Karpas-422 (cell line): ENCODE data around the gene DLD. TPM values are rescaled to one million over a fixed set of nuclear protein-coding genes. Genes with fewer than 3 reads are reported as not detected.
A peak's percentile ranks its signal among the peaks of the same experiment; 100 is the strongest.
"Not testable (repeated sequence)": the region's sequence is repeated elsewhere in the genome, so short reads cannot be mapped to it uniquely, and the experiment has no call there.

Source experiments
- DNase-seq: peaks from one replicate; pipeline ENCODE4 v3.0.0-alpha.2; 2015
- H2AFZ ChIP-seq: fragments of 200-600 bp; sonication (generic); 2 replicates; pipeline ENCODE4 v1.6.1; 2014; ENCODE audit warnings: antibody characterized with exemption, low read length, mixed read lengths
- H3K27ac ChIP-seq: fragments of 200-600 bp; sonication (generic); 2 replicates; pipeline ENCODE4 v1.5.1; 2014; ENCODE audit warnings: mild to moderate bottlenecking, low read length, moderate library complexity
- H3K27me3 ChIP-seq: fragments of 200-600 bp; sonication (generic); 2 replicates; pipeline ENCODE4 v1.6.1; 2014; ENCODE audit warnings: low read length, mixed read lengths
- H3K36me3 ChIP-seq: fragments of 200-600 bp; sonication (generic); 2 replicates; pipeline ENCODE4 v1.6.1; 2014; ENCODE audit warnings: low read length, mixed read lengths; ENCODE audit not compliant: insufficient read depth
- H3K4me1 ChIP-seq: fragments of 200-600 bp; sonication (generic); 2 replicates; pipeline ENCODE4 v1.6.1; 2014; ENCODE audit warnings: mild to moderate bottlenecking, low read length, mixed read lengths
- H3K4me2 ChIP-seq: fragments of 200-600 bp; sonication (generic); 2 replicates; pipeline ENCODE4 v1.6.1; 2014; ENCODE audit warnings: low read length, low read depth, mild to moderate bottlenecking; ENCODE audit not compliant: poor library complexity, severe bottlenecking
- H3K4me3 ChIP-seq: fragments of 200-600 bp; sonication (generic); 2 replicates; pipeline ENCODE4 v1.5.1; 2014; ENCODE audit warnings: mild to moderate bottlenecking, antibody characterized with exemption, low read length, mixed read lengths
- H3K79me2 ChIP-seq: fragments of 200-600 bp; sonication (generic); 2 replicates; pipeline ENCODE4 v1.6.1; 2014; ENCODE audit warnings: mild to moderate bottlenecking, low read length, mixed read lengths
- H3K9ac ChIP-seq: fragments of 200-600 bp; sonication (generic); 2 replicates; pipeline ENCODE4 v1.6.0; 2014; ENCODE audit warnings: low read length
- H3K9me2 ChIP-seq: fragments of 200-600 bp; sonication (generic), shearing (Covaris generic); replicated peaks from 2 replicates; pipeline ENCODE4 v1.6.0; 2014; ENCODE audit warnings: mild to moderate bottlenecking, low read length, moderate library complexity; ENCODE audit not compliant: insufficient read depth
- H3K9me3 ChIP-seq: fragments of 300-700, 200-600 bp; sonication (generic); 2 replicates; pipeline ENCODE4 v1.6.1; 2014; ENCODE audit warnings: low read length, mixed read lengths
- H4K20me1 ChIP-seq: fragments of 200-600 bp; sonication (generic); 2 replicates; pipeline ENCODE4 v1.6.1; 2014; ENCODE audit warnings: mild to moderate bottlenecking, antibody characterized with exemption, low read length, low read depth; ENCODE audit not compliant: insufficient read depth
- total RNA-seq: library from RNA; depleted of rRNA; stranded (reverse); fragments of >200 nt; shearing (Covaris generic); gene quantifications from 2 replicates; pipeline ENCODE4 v1.2.3, GENCODE V29; 2014; ENCODE audit warnings: low replicate concordance; rRNA removed

Gene DLD
- 76.3 and 103 TPM in 2 replicates for total RNA-seq

DNA sequence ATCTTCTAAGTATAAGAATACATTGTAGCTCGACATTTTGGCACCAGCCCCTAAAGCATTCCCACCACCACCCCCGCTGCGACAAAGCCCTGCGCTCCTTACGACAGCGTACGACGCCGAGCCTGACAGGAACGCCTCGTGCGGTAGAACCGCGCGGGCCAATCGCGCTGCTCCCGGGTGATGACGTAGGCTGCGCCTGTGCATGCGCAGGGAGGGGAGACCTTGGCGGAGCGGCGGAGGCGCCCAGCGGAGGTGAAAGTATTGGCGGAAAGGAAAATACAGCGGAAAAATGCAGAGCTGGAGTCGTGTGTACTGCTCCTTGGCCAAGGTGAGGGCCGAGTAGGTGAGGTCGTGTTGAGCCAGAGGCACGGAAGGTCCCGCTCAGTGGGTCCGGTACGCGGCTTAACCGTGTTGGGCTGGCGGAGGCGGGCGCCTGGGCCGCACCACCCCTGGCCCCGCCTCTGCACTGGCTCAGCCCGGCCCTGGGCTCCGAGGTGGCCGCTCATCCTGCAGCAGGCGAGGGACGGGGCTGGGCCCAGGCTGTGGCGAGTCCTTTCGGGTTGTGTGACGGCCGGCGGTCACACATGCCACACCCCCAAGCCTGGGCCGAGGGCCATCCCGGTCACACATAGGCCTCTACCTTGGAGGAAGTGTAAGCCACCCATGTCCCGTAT is at the start of gene DLD:
Gene DLD (plus strand): TSS at position 222 of the 674 bp plus-strand sequence. CDS start 68 bp downstream, at position 290.
- no peaks in the 10 kb centered on the region for H3K9me3 ChIP-seq
- peak within 1 kb of the TSS; percentile 90 for H3K4me2 ChIP-seq
- peaks cover 51% of the 10 kb centered on the region for H3K79me2 ChIP-seq
- no peaks in the 10 kb centered on the region for H3K27me3 ChIP-seq
- H3K9me2 ChIP-seq = no peaks in the 10 kb centered on the region
- H4K20me1 ChIP-seq = 0 out of 2 replicates have a peak, but pooled peaks cover 4% of the 10 kb centered on the region
- H2AFZ ChIP-seq = peak within 1 kb of the TSS; percentile 96
- DNase-seq = peak; percentile 97
- peaks cover 24% of the 10 kb centered on the region; the same call in 1 of the 2 replicates for H3K36me3 ChIP-seq
- H3K9ac ChIP-seq = peak within 1 kb of the TSS; percentile 74
- H3K4me1 ChIP-seq = peaks cover 29% of the 10 kb centered on the region
- peak within 1 kb of the TSS; percentile 91 for H3K4me3 ChIP-seq
- H3K27ac ChIP-seq = peak within 1 kb of the TSS; percentile 39

- DNase-seq = no peak
- Histone ChIP-seq H3K36me3 (no peaks in the 10 kb centered on the region), H3K4me3 (no peak overlapping the region), H3K9me2 (no peaks in the 10 kb centered on the region), H2AFZ (no peak overlapping the region), H3K4me1 (no peaks in the 10 kb centered on the region), H3K4me2 (no peak overlapping the region), H3K27ac (no peak overlapping the region), H4K20me1 (no peaks in the 10 kb centered on the region), H3K9ac (no peak overlapping the region), H3K9me3 (no peaks in the 10 kb centered on the region), H3K27me3 (no peaks in the 10 kb centered on the region), H3K79me2 (no peaks in the 10 kb centered on the region)
These were observed 48.8 kb upstream of the DLD start for GRCh38 chr7:107842213-107842612.

DNA sequence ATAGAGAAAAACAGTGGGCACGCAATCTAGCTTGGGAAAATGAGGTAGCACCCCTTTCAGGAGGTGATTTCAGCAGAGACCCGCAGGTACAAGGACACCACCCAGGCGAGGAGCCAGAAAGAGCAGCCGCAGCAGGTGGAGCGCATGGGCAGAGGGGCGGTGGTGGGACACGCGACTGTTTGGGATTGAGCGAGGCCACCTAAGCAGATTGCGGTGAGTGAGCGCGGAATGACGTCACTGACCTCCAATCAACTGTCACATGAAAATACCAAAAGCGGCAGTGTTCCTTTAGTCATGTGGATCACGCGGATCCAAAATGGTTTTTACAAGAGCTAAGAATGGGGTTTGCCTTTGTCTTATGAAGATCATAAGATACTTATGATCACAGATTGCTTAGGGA is 47.8 kb upstream of the DLD start:
- no peaks in the 10 kb centered on the region for H3K9me2 ChIP-seq
- no peaks in the 10 kb centered on the region for H3K4me1 ChIP-seq
- H3K9ac ChIP-seq = no peak overlapping the region
- no peaks in the 10 kb centered on the region for H3K79me2 ChIP-seq
- DNase-seq = no peak
- no peak overlapping the region for H3K4me3 ChIP-seq
- no peak overlapping the region for H3K27ac ChIP-seq
- no peaks in the 10 kb centered on the region for H3K36me3 ChIP-seq
- H3K4me2 ChIP-seq = no peak overlapping the region
- no peaks in the 10 kb centered on the region for H3K27me3 ChIP-seq
- H4K20me1 ChIP-seq = no peaks in the 10 kb centered on the region
- no peak overlapping the region for H2AFZ ChIP-seq
- no peaks in the 10 kb centered on the region for H3K9me3 ChIP-seq

DNA sequence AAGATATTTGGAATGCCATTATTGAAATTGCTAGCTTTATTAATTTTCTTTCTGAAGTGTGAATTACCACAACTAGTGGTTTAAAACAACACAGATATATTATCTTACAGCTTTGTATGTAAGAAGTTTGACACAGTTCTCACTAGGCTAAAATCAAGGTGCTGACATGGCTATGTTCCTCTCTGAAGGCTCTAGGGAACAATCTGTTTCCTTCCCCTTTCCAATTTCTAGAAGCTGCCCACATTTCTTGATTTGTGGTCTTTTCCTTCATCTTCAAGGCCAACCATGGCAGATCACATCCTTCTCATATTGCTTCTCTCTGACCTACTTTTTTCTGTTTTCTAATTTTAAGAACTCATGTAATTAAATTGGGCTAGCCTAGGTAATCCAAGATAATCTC is 44.7 kb upstream of the DLD start:
- no peaks in the 10 kb centered on the region for H3K9me3 ChIP-seq

GRCh38 chr7:107847168-107847835 is 43.7 kb upstream of the DLD start:
- no peak overlapping the region for H2AFZ ChIP-seq
- H3K4me3 ChIP-seq = no peak overlapping the region
- no peak for DNase-seq
- no peak overlapping the region for H3K27ac ChIP-seq
- H3K4me2 ChIP-seq = no peak overlapping the region
- no peaks in the 10 kb centered on the region for H3K9me2 ChIP-seq
- no peaks in the 10 kb centered on the region for H3K79me2 ChIP-seq
- H3K36me3 ChIP-seq = no peaks in the 10 kb centered on the region
- no peaks in the 10 kb centered on the region for H3K4me1 ChIP-seq
- no peaks in the 10 kb centered on the region for H4K20me1 ChIP-seq
- no peak overlapping the region for H3K9ac ChIP-seq
- no peaks in the 10 kb centered on the region for H3K27me3 ChIP-seq
- H3K9me3 ChIP-seq = no peaks in the 10 kb centered on the region

More for the DNA sequence above, 44.7 kb upstream of the DLD start:
- Histone ChIP-seq H3K9ac (no peak overlapping the region), H4K20me1 (no peaks in the 10 kb centered on the region), H3K27me3 (no peaks in the 10 kb centered on the region), H3K4me2 (no peak overlapping the region), H3K36me3 (no peaks in the 10 kb centered on the region), H3K27ac (no peak overlapping the region), H2AFZ (no peak overlapping the region), H3K79me2 (no peaks in the 10 kb centered on the region), H3K4me1 (no peaks in the 10 kb centered on the region), H3K9me2 (no peaks in the 10 kb centered on the region), H3K4me3 (no peak overlapping the region)
- DNase-seq = no peak

DNA sequence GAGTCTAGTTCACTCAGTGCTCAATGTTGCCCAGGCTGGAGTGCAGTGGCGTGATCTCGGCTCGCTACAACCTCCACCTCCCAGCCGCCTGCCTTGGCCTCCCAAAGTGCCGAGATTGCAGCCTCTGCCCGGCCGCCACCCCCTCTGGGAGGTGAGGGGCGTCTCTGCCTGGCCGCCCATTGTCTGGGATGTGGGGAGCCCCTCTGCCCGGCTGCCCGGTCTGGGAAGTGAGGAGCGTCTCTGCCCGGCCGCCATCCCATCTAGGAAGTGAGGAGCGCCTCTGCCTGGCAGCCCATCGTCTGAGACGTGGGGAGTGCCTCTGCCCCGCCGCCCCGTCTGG is 43.2 kb upstream of the DLD start:
- H3K9me2 ChIP-seq, H3K4me2 ChIP-seq, H4K20me1 ChIP-seq, H3K9ac ChIP-seq, H3K36me3 ChIP-seq, H3K27ac ChIP-seq, DNase-seq, H2AFZ ChIP-seq, H3K4me3 ChIP-seq, H3K4me1 ChIP-seq, H3K79me2 ChIP-seq, H3K9me3 ChIP-seq, H3K27me3 ChIP-seq: not testable (repeated sequence)

DNA sequence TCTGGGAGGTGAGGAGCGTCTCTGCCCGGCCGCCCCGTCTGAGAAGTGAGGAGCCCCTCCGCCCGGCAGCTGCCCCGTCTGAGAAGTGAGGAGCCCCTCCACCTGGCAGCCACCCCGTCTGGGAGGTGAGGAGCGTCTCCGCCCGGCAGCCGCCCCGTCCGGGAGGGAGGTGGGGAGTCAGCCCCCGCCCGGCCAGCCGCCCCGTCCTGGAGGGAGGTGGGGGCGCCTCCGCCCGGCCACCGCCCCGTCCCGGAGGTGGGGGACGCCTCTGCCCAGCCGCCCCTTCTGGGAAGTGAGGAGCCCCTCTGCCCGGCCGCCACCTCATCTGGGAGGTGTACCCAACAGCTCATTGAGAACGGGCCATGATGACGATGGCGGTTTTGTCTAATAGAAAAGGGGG is 42.8 kb upstream of the DLD start:
- H3K36me3 ChIP-seq, H3K4me1 ChIP-seq, H3K9me2 ChIP-seq, H3K27ac ChIP-seq, H3K9me3 ChIP-seq, H3K79me2 ChIP-seq, DNase-seq, H3K4me3 ChIP-seq, H3K9ac ChIP-seq, H3K27me3 ChIP-seq, H3K4me2 ChIP-seq, H4K20me1 ChIP-seq, H2AFZ ChIP-seq: not testable (repeated sequence)

DNA sequence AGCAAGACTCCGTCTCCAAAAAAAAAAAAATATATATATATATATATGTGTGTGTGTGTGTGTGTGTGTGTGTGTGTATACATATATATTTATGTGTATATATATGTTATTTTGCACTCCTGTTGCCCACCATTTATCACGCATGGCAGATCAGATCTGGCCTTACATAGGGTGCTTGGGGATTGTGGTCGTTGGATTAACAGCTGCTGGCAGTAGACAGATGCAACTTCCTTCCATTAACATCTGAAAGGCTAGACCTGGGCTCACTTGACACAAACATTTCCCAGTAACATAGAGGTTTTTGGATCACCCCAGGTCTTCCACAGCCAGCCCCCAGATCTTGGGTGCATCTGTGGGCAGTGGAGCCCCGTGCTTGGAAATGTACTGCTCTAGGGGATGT is 40.8 kb upstream of the DLD start:
- Histone ChIP-seq H2AFZ (no peak overlapping the region), H3K36me3 (no peaks in the 10 kb centered on the region), H3K4me3 (no peak overlapping the region), H3K9me2 (no peaks in the 10 kb centered on the region), H3K4me1 (no peaks in the 10 kb centered on the region), H3K9me3 (no peaks in the 10 kb centered on the region), H3K27me3 (no peaks in the 10 kb centered on the region), H3K79me2 (no peaks in the 10 kb centered on the region), H4K20me1 (no peaks in the 10 kb centered on the region), H3K4me2 (no peak overlapping the region), H3K27ac (no peak overlapping the region), H3K9ac (no peak overlapping the region)
- DNase-seq = no peak
